Measurements from ENCODE around the gene PPP2R5B.

- TF ChIP-seq CTCF (IDR thresholded peaks at IDR 0.05) (no peak), POLR2A (IDR thresholded peaks at IDR 0.05) (no peak)
Observed at GRCh38 chr11:64970731-64971151, 46.3 kb downstream of the PPP2R5B start.
